K562 (cell line): ENCODE measurements around the gene OR2T8. TPM values are rescaled to one million over a fixed set of nuclear protein-coding genes. Genes with fewer than 3 reads are reported as not detected.
A peak's percentile ranks its signal among the peaks of the same experiment; 100 is the strongest.

ENCODE experiments used
- ATAC-seq: fragments of 200-7000 bp; cut with Tn5 transposase; 3 replicates; pipeline ENCODE4 v1.9.1; 2020; ENCODE audit warnings: moderate library complexity
- BruUV-seq: library from RNA; stranded (reverse); fragments of 400-500 nt; replicated peaks from 2 replicates; lab custom pipeline; 2021; lab: Mats Ljungman, UMichigan
- CTCF ChIA-PET: fragments of 300-600 bp; formaldehyde crosslinking; extraction: SDS; loops from one replicate; lab custom pipeline; 2021; ENCODE audit warnings: low intra/inter-chr PET ratio; lab: Yijun Ruan, JAX
- POLR2A ChIA-PET: fragments of 300-600, 350-650 bp; sonication (Branson Sonifier 250); formaldehyde crosslinking; extraction: SDS; loops from one replicate; lab custom pipeline; 2021; ENCODE audit warnings: antibody characterized with exemption, inconsistent platforms; lab: Yijun Ruan, JAX
- DNase-seq, 4 experiments: peaks; one replicate each; pipeline versions ENCODE4 v3.0.0 to v3.0.0-alpha.2; 2011 to 2018; ENCODE audit warnings: low spot score in 3 of 4, mixed read lengths in 3 of 4; ENCODE audit errors: extremely low read depth in 1 of 4
- FAIRE-seq: peaks from 2 replicates; lab custom pipeline; 2011; peaks lifted over from hg19 to GRCh38; lab: Jason Lieb, UNC
- H2AFZ ChIP-seq: 2 replicates; pipeline ENCODE4 v1.6.0; 2011; ENCODE audit warnings: low read depth, low read length, control low read depth, inconsistent platforms
- H3K27ac ChIP-seq: fragments of 200-600 bp; 3 replicates; pipeline ENCODE4 v1.8.0; 2011; ENCODE audit warnings: low read depth, mild to moderate bottlenecking, control low read depth, inconsistent platforms, low read length, moderate library complexity, mixed read lengths; ENCODE audit errors: extremely low read depth
- H3K27me3 ChIP-seq, 2 experiments: fragments of 300-600 bp in 1 of 2; 2 replicates in 1 of 2; 3 replicates in 1 of 2; pipeline versions ENCODE4 v1.6.0 to v1.8.0; 2011; ENCODE audit warnings: inconsistent platforms in 2 of 2, low read length in 2 of 2, mild to moderate bottlenecking in 1 of 2, mixed read lengths in 1 of 2, moderate library complexity in 1 of 2; ENCODE audit not compliant: control insufficient read depth in 2 of 2, insufficient read depth in 2 of 2
- H3K36me3 ChIP-seq: fragments of 300-600 bp; 3 replicates; pipeline ENCODE4 v1.8.0; 2011; ENCODE audit warnings: mild to moderate bottlenecking, low read length, inconsistent platforms; ENCODE audit not compliant: control insufficient read depth, insufficient read depth
- H3K4me1 ChIP-seq, 2 experiments: fragments of 200-600 bp in 1 of 2; replicated peaks in 1 of 2; 2 replicates in 1 of 2; 3 replicates in 1 of 2; pipeline versions ENCODE4 v1.5.1 to v1.8.0; 2011; ENCODE audit warnings: inconsistent platforms in 2 of 2, low read length in 2 of 2, mild to moderate bottlenecking in 1 of 2, mixed read lengths in 1 of 2, moderate library complexity in 1 of 2; ENCODE audit not compliant: control insufficient read depth in 2 of 2, insufficient read depth in 2 of 2
- H3K4me2 ChIP-seq: 2 replicates; pipeline ENCODE4 v1.6.1; 2011; ENCODE audit warnings: low read length, control low read depth, inconsistent platforms, mixed read lengths; ENCODE audit not compliant: insufficient read depth
- H3K4me3 ChIP-seq: fragments of 200-600 bp; sonication (generic), shearing (Covaris generic); 2 replicates; pipeline ENCODE4 v1.5.1; 2016; ENCODE audit warnings: control low read depth, inconsistent platforms
- H3K79me2 ChIP-seq: fragments of 200-600 bp; 3 replicates; pipeline ENCODE4 v1.8.0; 2011; ENCODE audit warnings: low read length, inconsistent platforms; ENCODE audit not compliant: control insufficient read depth, insufficient read depth
- H3K9ac ChIP-seq, 2 experiments: 2 replicates each; pipeline versions ENCODE4 v1.6.0 to v1.6.1; 2011; ENCODE audit warnings: low read depth in 2 of 2, low read length in 2 of 2, control low read depth in 1 of 2, inconsistent platforms in 1 of 2, mild to moderate bottlenecking in 1 of 2, mixed read lengths in 1 of 2; ENCODE audit not compliant: insufficient read depth in 1 of 2
- H3K9me1 ChIP-seq: one replicate; pipeline ENCODE4 v1.6.0; 2011; ENCODE audit warnings: inconsistent platforms, mild to moderate bottlenecking, low read length, moderate library complexity; ENCODE audit not compliant: control insufficient read depth, insufficient read depth
- H3K9me3 ChIP-seq: replicated peaks from 2 replicates; pipeline ENCODE4 v1.5.1; 2011; ENCODE audit warnings: low read depth, low read length, inconsistent platforms; ENCODE audit not compliant: control insufficient read depth, insufficient read depth
- H4K20me1 ChIP-seq: replicated peaks from 2 replicates; pipeline ENCODE4 v1.6.1; 2011; ENCODE audit warnings: low read length, inconsistent platforms, mixed read lengths; ENCODE audit not compliant: control insufficient read depth, insufficient read depth
- CXXC5 ChIP-seq: fragments of 250-450 bp; sonication (Bioruptor Pico); IDR thresholded peaks from 2 replicates; pipeline ENCODE4 v1.8.0; 2022; ENCODE audit warnings: inconsistent platforms, mild to moderate bottlenecking, moderate library complexity
- HSF4 ChIP-seq: fragments of 250-450 bp; sonication (Bioruptor Pico); IDR thresholded peaks from 2 replicates; pipeline ENCODE4 v2.1.2; 2022; ENCODE audit warnings: mild to moderate bottlenecking, moderate library complexity, borderline replicate concordance
- MEF2A ChIP-seq: IDR thresholded peaks from 2 replicates; pipeline ENCODE4 v1.6.1; 2011; ENCODE audit warnings: low read depth, mild to moderate bottlenecking, low read length, moderate library complexity; ENCODE audit not compliant: control insufficient read depth
- MGA ChIP-seq: fragments of 450-650 bp; IDR thresholded peaks from 2 replicates; pipeline ENCODE4 v1.6.1; 2016; ENCODE audit warnings: mild to moderate bottlenecking, moderate library complexity
- NONO ChIP-seq, 2 experiments: fragments of 200-400 bp in 1 of 2; fragments of 450-650 bp in 1 of 2; formaldehyde crosslinking in 1 of 2; IDR thresholded peaks; 2 replicates each; pipeline ENCODE4 v1.6.1; 2017; ENCODE audit warnings: low read depth in 2 of 2, mild to moderate bottlenecking in 2 of 2, moderate library complexity in 2 of 2, low read length in 1 of 2
- ZNF436 ChIP-seq: fragments of 250-450, 450-650 bp; sonication (Bioruptor Pico); formaldehyde crosslinking; IDR thresholded peaks from 2 replicates; pipeline ENCODE4 v1.7.0; 2020; ENCODE audit warnings: mild to moderate bottlenecking
- ZNF644 ChIP-seq: fragments of 200-800 bp; sonication (Bioruptor generic); IDR thresholded peaks from 2 replicates; pipeline ENCODE4 v1.6.1; 2016; ENCODE audit warnings: low read depth, missing genetic modification characterization, missing compliant biosample characterization
- ZNF668 ChIP-seq: fragments of 250-450 bp; sonication (Bioruptor Pico); IDR thresholded peaks from 2 replicates; pipeline ENCODE4 v1.8.0; 2022; ENCODE audit warnings: mild to moderate bottlenecking, inconsistent platforms
- WGBS: fragments of 100-300 bp; shearing (Covaris generic); methylation state at CpG from one replicate; pipeline ENCODE4 v1.1.6; 2016; ENCODE audit warnings: low coverage, mixed read lengths; ENCODE audit not compliant: insufficient coverage; ENCODE audit errors: missing lambda C conversion rate; 5-methylcytosine and 5-hydroxymethylcytosine counted together
- in situ Hi-C: fragments of 300-500 bp; cut with MboI; formaldehyde crosslinking; loops from 4 replicates; pipeline ENCODE4 v1.15.0; 2018; ENCODE audit warnings: inconsistent platforms, mixed read lengths
- intact Hi-C: fragments of 100-400 bp; cut with micrococcal nuclease; formaldehyde crosslinking; loops from 2 replicates; pipeline ENCODE4 v1.14.2; 2022
- polyA plus RNA-seq, 8 experiments: library from polyadenylated mRNA; depleted of rRNA in 4 of 8; stranded (reverse) in 5 of 8; unstranded in 3 of 8; fragments of >200 nt; fragmentation: Nextera tagmentation in 2 of 8; fragmentation: Illumina TruSeq in 1 of 8; extraction: Ambion mirVana in 2 of 8; extraction: Trizol in 1 of 8; gene quantifications; 2 replicates each; pipeline versions ENCODE4 v1.2.1 to v1.2.3, GENCODE V29; 2011 to 2014; ENCODE audit warnings: inconsistent platforms in 1 of 8, missing spikeins in 1 of 8
- total RNA-seq, 7 experiments: library from RNA; depleted of rRNA in 6 of 7; stranded (reverse); fragments of >200 nt in 6 of 7; fragmentation: Illumina TruSeq in 2 of 7; extraction: Trizol in 2 of 7; gene quantifications; 2 replicates each; pipeline versions ENCODE4 v1.2.1 to v1.2.3, GENCODE V29; 2011 to 2021; ENCODE audit warnings: low replicate concordance in 1 of 7

The OR2T8 gene
- total and polyA plus RNA-seq, 9 of the 15 experiments (the other 6 are each of a cell fraction or from before 2014, with no cell fraction given): 0.08 to 0.46 (median 0.31) TPM; not detected in 3

GRCh38 chr1:247905910-247906503, 14.0 kb upstream of the OR2T8 start:
- FAIRE-seq (no peak), DNase-seq (no peak), ATAC-seq (peak; percentile 70)
- peak overlapping the region; percentile 47; the same call in 1 of the 3 replicates for H3K27ac ChIP-seq
- no TSS peak for BruUV-seq
- H3K9me1 ChIP-seq: no peaks in the 10 kb centered on the region
- H3K9me3 ChIP-seq: peaks cover 5% of the 10 kb centered on the region
- no peak overlapping the region for H3K9ac ChIP-seq
- no peaks in the 10 kb centered on the region for H4K20me1 ChIP-seq
- peak overlapping the region; percentile 59 for H3K4me2 ChIP-seq
- H3K36me3 ChIP-seq: no peaks in the 10 kb centered on the region
- ChIA-PET CTCF (no interaction called here), POLR2A (interaction anchor here (1.0 to 1.6 kb wide), 4 partner anchors 11 to 48 kb away, joined by 3 to 8 read pairs (median 4); no protein-coding TSS in a partner anchor)
- H3K4me3 ChIP-seq: no peak overlapping the region
- in situ Hi-C loops (no loop called here), intact Hi-C loops (no loop called here)
- peak overlapping the region; percentile 57 for H2AFZ ChIP-seq
- 6% methylated on average over 8 of the region's 9 CpGs for WGBS
- H3K4me1 ChIP-seq: peaks cover 0 to 13% of the 10 kb centered on the region in 2 experiments; a peak in 3 of 5 replicates
- H3K79me2 ChIP-seq: no peaks in the 10 kb centered on the region
- no peaks in the 10 kb centered on the region for H3K27me3 ChIP-seq
- TF ChIP-seq ZNF668 (CRISPR knock-in tag) (0 out of 2 replicates have a peak, but pooled peaks have one; percentile 17), NONO (IDR thresholded peaks at IDR 0.05; ENCODE audit: low read depth in 2 of 2, low read length in 1 of 2) (no peak), ZNF436 (CRISPR knock-in tag) (no peak), ZNF644 (tag) (0 out of 2 replicates have a peak, but pooled peaks have one; percentile 39), CXXC5 (CRISPR knock-in tag) (peak; percentile 39; the same call in 1 of the 2 replicates), MEF2A (no peak), HSF4 (0 out of 2 replicates have a peak, but pooled peaks have one; percentile 32), MGA (peak; percentile 40; the same call in 1 of the 2 replicates)
